H1 (cell line): ENCODE data around the gene TBC1D22A. TPM values are rescaled to one million over a fixed set of nuclear protein-coding genes. Genes with fewer than 3 reads are reported as not detected.

Experiments used
- CTCF ChIA-PET: fragments of 300-600 bp; sonication (Branson Sonifier 250); formaldehyde crosslinking; loops from one replicate; lab custom pipeline; 2021; ENCODE audit not compliant: partially characterized antibody; lab: Charles Lee
- POLR2A ChIA-PET: fragments of 300-600 bp; sonication (Branson Sonifier 250); formaldehyde crosslinking; loops from one replicate; lab custom pipeline; 2021; ENCODE audit warnings: inconsistent platforms; ENCODE audit not compliant: partially characterized antibody; lab: Charles Lee
- DNase-seq, 2 experiments: peaks; one replicate each; pipeline versions ENCODE4 v3.0.0 to v3.0.0-alpha.2; 2010 to 2022; ENCODE audit warnings: low spot score in 2 of 2, low read depth in 1 of 2, mixed read lengths in 1 of 2
- FAIRE-seq: peaks from 2 replicates; lab custom pipeline; 2011; peaks lifted over from hg19 to GRCh38; lab: Jason Lieb, UNC
- H2AFZ ChIP-seq: 2 replicates; pipeline ENCODE4 v1.8.1; 2012; ENCODE audit warnings: low read length, inconsistent platforms
- H2AK5ac ChIP-seq: 2 replicates; pipeline ENCODE4 v1.6.1; 2013; ENCODE audit warnings: low read depth, low read length
- H2BK120ac ChIP-seq: replicated peaks from 2 replicates; pipeline ENCODE3; 2013; ENCODE audit warnings: low read depth, low read length, inconsistent platforms
- H2BK12ac ChIP-seq: 2 replicates; pipeline ENCODE4 v1.6.1; 2013; ENCODE audit warnings: low read depth, low read length
- H2BK15ac ChIP-seq: 2 replicates; pipeline ENCODE4 v1.6.1; 2013; ENCODE audit warnings: low read length
- H2BK20ac ChIP-seq: 2 replicates; pipeline ENCODE4 v1.6.1; 2013; ENCODE audit warnings: low read length
- H2BK5ac ChIP-seq: 2 replicates; pipeline ENCODE4 v1.6.1; 2013; ENCODE audit warnings: low read depth, low read length
- H3K14ac ChIP-seq: 2 replicates; pipeline ENCODE4 v1.6.1; 2013; ENCODE audit warnings: inconsistent platforms; ENCODE audit not compliant: insufficient read length
- H3K18ac ChIP-seq: 2 replicates; pipeline ENCODE4 v1.6.1; 2013; ENCODE audit warnings: low read length; ENCODE audit errors: extremely low read depth
- H3K23ac ChIP-seq: 2 replicates; pipeline ENCODE4 v1.6.1; 2013; ENCODE audit warnings: inconsistent platforms; ENCODE audit not compliant: insufficient read length
- H3K23me2 ChIP-seq: 2 replicates; pipeline ENCODE4 v1.6.1; 2013; ENCODE audit warnings: low read depth, low read length
- H3K27ac ChIP-seq: 2 replicates; pipeline ENCODE4 v1.6.1; 2011; ENCODE audit warnings: low read depth, low read length, inconsistent platforms
- H3K27me3 ChIP-seq, 4 experiments: replicated peaks in 1 of 4; 1 replicate in 1 of 4; 2 replicates in 3 of 4; pipeline versions ENCODE4 v1.6.1 to v1.8.1; 2011 to 2013; ENCODE audit warnings: low read length in 3 of 4, mild to moderate bottlenecking in 3 of 4, inconsistent platforms in 2 of 4, mixed read lengths in 2 of 4, moderate library complexity in 1 of 4; ENCODE audit not compliant: control insufficient read depth in 3 of 4, insufficient read depth in 3 of 4; ENCODE audit errors: extremely low read depth in 1 of 4
- H3K36me3 ChIP-seq, 4 experiments: 2 replicates each; pipeline versions ENCODE4 v1.6.1 to v1.8.1; 2011 to 2013; ENCODE audit warnings: mild to moderate bottlenecking in 4 of 4, low read length in 3 of 4, moderate library complexity in 2 of 4, control low read depth in 1 of 4, inconsistent platforms in 1 of 4; ENCODE audit not compliant: insufficient read depth in 4 of 4, control insufficient read depth in 2 of 4
- H3K4ac ChIP-seq: replicated peaks from 2 replicates; pipeline ENCODE3; 2013; ENCODE audit warnings: low read length, low read depth, mixed read lengths, inconsistent platforms; ENCODE audit not compliant: insufficient read length
- H3K4me1 ChIP-seq, 4 experiments: replicated peaks in 1 of 4; 1 replicate in 1 of 4; 2 replicates in 3 of 4; pipeline versions ENCODE4 v1.6.1 to v1.8.1; 2011 to 2013; ENCODE audit warnings: low read length in 3 of 4, inconsistent platforms in 2 of 4, mixed read lengths in 1 of 4; ENCODE audit not compliant: insufficient read depth in 4 of 4, control insufficient read depth in 3 of 4
- H3K4me2 ChIP-seq, 2 experiments: 2 replicates each; pipeline versions ENCODE4 v1.6.1 to v1.8.1; 2011 to 2013; ENCODE audit warnings: low read depth in 2 of 2, low read length in 2 of 2, control low read depth in 1 of 2, inconsistent platforms in 1 of 2, mild to moderate bottlenecking in 1 of 2; ENCODE audit not compliant: insufficient read depth in 1 of 2
- H3K4me3 ChIP-seq, 4 experiments: fragments of 200-600, 300-600 bp in 1 of 4; sonication (generic), shearing (Covaris generic), sonication (Bioruptor Twin) in 1 of 4; 2 replicates each; pipeline versions ENCODE4 v1.5.1 to v1.8.1; 2011 to 2016; ENCODE audit warnings: low read length in 4 of 4, low read depth in 3 of 4, control low read depth in 2 of 4, inconsistent platforms in 2 of 4, mild to moderate bottlenecking in 2 of 4, mixed read lengths in 1 of 4, moderate library complexity in 1 of 4; ENCODE audit not compliant: insufficient read depth in 2 of 4; ENCODE audit errors: extremely low read depth in 1 of 4
- H3K56ac ChIP-seq: replicated peaks from 2 replicates; pipeline ENCODE3; 2013; ENCODE audit warnings: low read depth, mild to moderate bottlenecking, mixed read lengths, low read length, inconsistent platforms; ENCODE audit not compliant: insufficient read length
- H3K79me1 ChIP-seq: 2 replicates; pipeline ENCODE4 v1.6.1; 2013; ENCODE audit warnings: low read depth, low read length, control low read depth
- H3K79me2 ChIP-seq, 2 experiments: 2 replicates each; pipeline versions ENCODE4 v1.6.1 to v1.8.1; 2012 to 2013; ENCODE audit warnings: low read length in 2 of 2, mild to moderate bottlenecking in 2 of 2, inconsistent platforms in 1 of 2; ENCODE audit not compliant: insufficient read depth in 2 of 2, control insufficient read depth in 1 of 2
- H3K9ac ChIP-seq, 4 experiments: replicated peaks in 1 of 4; 1 replicate in 1 of 4; 2 replicates in 3 of 4; pipeline versions ENCODE4 v1.6.1 to v1.8.1; 2011 to 2013; ENCODE audit warnings: low read depth in 3 of 4, low read length in 3 of 4, control low read depth in 2 of 4, mild to moderate bottlenecking in 2 of 4, moderate library complexity in 2 of 4, inconsistent platforms in 1 of 4; ENCODE audit errors: extremely low read depth in 1 of 4
- H3K9me3 ChIP-seq, 2 experiments: 2 replicates each; pipeline versions ENCODE4 v1.6.1 to v1.8.1; 2012 to 2013; ENCODE audit warnings: mild to moderate bottlenecking in 2 of 2, moderate library complexity in 2 of 2, control low read depth in 1 of 2, inconsistent platforms in 1 of 2, low read depth in 1 of 2, low read length in 1 of 2, mixed read lengths in 1 of 2; ENCODE audit not compliant: insufficient read depth in 2 of 2
- H4K20me1 ChIP-seq, 2 experiments: replicated peaks in 1 of 2; 2 replicates each; pipeline versions ENCODE3 to v1.8.1; 2011 to 2013; ENCODE audit warnings: inconsistent platforms in 2 of 2, low read length in 2 of 2, mild to moderate bottlenecking in 1 of 2; ENCODE audit not compliant: insufficient read depth in 2 of 2, control insufficient read depth in 1 of 2
- H4K5ac ChIP-seq: 2 replicates; pipeline ENCODE4 v1.6.1; 2013; ENCODE audit warnings: low read length, low read depth, mixed read lengths, inconsistent platforms; ENCODE audit not compliant: insufficient read length
- H4K8ac ChIP-seq: 2 replicates; pipeline ENCODE4 v1.8.0; 2013; ENCODE audit warnings: mild to moderate bottlenecking, moderate library complexity, low read length, inconsistent platforms; ENCODE audit not compliant: insufficient read depth; ENCODE audit errors: extremely low read depth
- H4K91ac ChIP-seq: replicated peaks from 2 replicates; pipeline ENCODE3; 2013; ENCODE audit warnings: low read length, mixed read lengths, inconsistent platforms; ENCODE audit not compliant: insufficient read length
- BCL11A ChIP-seq, 2 experiments: IDR thresholded peaks; one replicate each; pipeline ENCODE4 v1.6.1; 2011; ENCODE audit warnings: low read depth in 2 of 2, low read length in 2 of 2, mild to moderate bottlenecking in 2 of 2
- CHD2 ChIP-seq: IDR thresholded peaks from 2 replicates; pipeline ENCODE4 v1.6.1; 2012; ENCODE audit warnings: low read length, improper control_type of control experiment
- CREB1 ChIP-seq: IDR thresholded peaks from 2 replicates; pipeline ENCODE4 v1.6.1; 2012; ENCODE audit warnings: inconsistent platforms
- GABPA ChIP-seq: IDR thresholded peaks from 2 replicates; pipeline ENCODE4 v1.6.1; 2011; ENCODE audit warnings: mild to moderate bottlenecking, low read length, moderate library complexity, borderline replicate concordance; ENCODE audit not compliant: insufficient read depth
- JUND ChIP-seq: IDR thresholded peaks from 2 replicates; pipeline ENCODE4 v1.6.1; 2011; ENCODE audit warnings: mild to moderate bottlenecking, improper control_type of control experiment, low read length
- POLR2A ChIP-seq, 2 experiments: IDR thresholded peaks; 1 replicate in 1 of 2; 2 replicates in 1 of 2; pipeline ENCODE4 v1.6.1; 2011; ENCODE audit warnings: low read depth in 2 of 2, low read length in 2 of 2, mild to moderate bottlenecking in 2 of 2; ENCODE audit errors: control extremely low read depth in 1 of 2
- POLR2AphosphoS5 ChIP-seq: IDR thresholded peaks from 2 replicates; pipeline ENCODE4 v1.6.1; 2011; ENCODE audit warnings: low read depth, low read length
- RXRA ChIP-seq: IDR thresholded peaks from 2 replicates; pipeline ENCODE4 v1.6.1; 2011; ENCODE audit warnings: low read depth, mild to moderate bottlenecking, low read length, moderate library complexity; ENCODE audit not compliant: insufficient read depth
- SIX5 ChIP-seq: IDR thresholded peaks from 2 replicates; pipeline ENCODE4 v1.6.1; 2011; ENCODE audit warnings: mild to moderate bottlenecking, low read depth, low read length
- SP2 ChIP-seq: IDR thresholded peaks from 2 replicates; pipeline ENCODE4 v1.6.1; 2012; ENCODE audit warnings: mild to moderate bottlenecking, low read length, inconsistent platforms
- TAF7 ChIP-seq: optimal IDR thresholded peaks from 2 replicates; pipeline ENCODE3; 2011; ENCODE audit warnings: low read depth, mild to moderate bottlenecking, inconsistent platforms, low read length, moderate library complexity, borderline replicate concordance
- TEAD4 ChIP-seq: IDR thresholded peaks from 2 replicates; pipeline ENCODE4 v1.6.1; 2012; ENCODE audit warnings: low read depth, low read length, inconsistent platforms, mixed read lengths
- WGBS, 2 experiments: shearing (Covaris generic) in 1 of 2; methylation state at CpG; one replicate each; pipeline versions ENCODE4 v1.1.6 to v1.1.7; 2013 to 2015; ENCODE audit warnings: low lambda C conversion rate in 2 of 2, mixed read lengths in 2 of 2, inconsistent platforms in 1 of 2, low coverage in 1 of 2, missing lambda C conversion rate in 1 of 2; ENCODE audit not compliant: insufficient replicate concordance in 2 of 2, insufficient coverage in 1 of 2, insufficient read length in 1 of 2; ENCODE audit errors: extremely low coverage in 1 of 2, missing lambda C conversion rate in 1 of 2; 5-methylcytosine and 5-hydroxymethylcytosine counted together
- polyA plus RNA-seq, 7 experiments: library from polyadenylated mRNA; depleted of rRNA in 3 of 7; stranded (reverse) in 5 of 7; unstranded in 2 of 7; fragments of >200 nt in 5 of 7; fragments of 200-250 nt in 2 of 7; gene quantifications; 1 replicate in 5 of 7; 2 replicates in 1 of 7; 4 replicates in 1 of 7; pipeline versions ENCODE4 v1.2.1 to v1.2.3, GENCODE V29; 2011 to 2013; ENCODE audit warnings: missing spikeins in 2 of 7, mixed read lengths in 2 of 7
- total RNA-seq: library from RNA; stranded (reverse); fragmentation: NEBNext Ultra II Directional; extraction: Animal tissue kit (Norgen Biotek cat#: 25700); gene quantifications from 2 replicates; pipeline ENCODE4 v1.2.1, GENCODE V29; 2021
- TF ChIP-seq, protein P1 (sequence below): IDR thresholded peaks from 2 replicates; pipeline ENCODE4 v1.6.1; 2011; ENCODE audit warnings: low read depth, mild to moderate bottlenecking, low read length; ENCODE audit not compliant: insufficient read depth

The TBC1D22A gene
- total and polyA plus RNA-seq, 2 of the 8 experiments (the other 6 are each of a cell fraction or from before 2014, with no cell fraction given), result 11.9 to 18.4 TPM

DNA sequence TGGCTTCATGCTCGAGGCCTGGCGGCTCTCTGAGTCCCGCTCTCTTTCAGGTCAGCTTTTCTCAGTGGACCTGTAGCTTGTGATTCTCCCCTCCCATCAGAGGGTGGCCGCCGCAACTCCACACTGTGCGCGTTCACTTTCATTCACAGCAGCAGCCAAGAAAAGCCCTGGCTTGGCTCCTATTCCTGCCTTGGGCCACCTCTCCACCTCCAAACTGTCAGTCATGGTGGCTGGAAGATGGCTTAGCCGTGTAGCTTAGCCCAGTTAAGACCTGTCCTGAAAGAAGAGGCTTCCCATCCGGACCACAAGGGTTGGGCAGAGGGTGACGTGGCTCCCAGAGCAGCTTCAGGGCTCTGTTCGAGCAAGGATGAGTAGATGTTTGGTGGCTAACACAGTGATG, 125.5 kb downstream of the TBC1D22A start:
- ChIA-PET CTCF (no interaction called here), POLR2A (no interaction called here)
- no peak overlapping the region for H2BK15ac ChIP-seq
- H2AK5ac ChIP-seq, result no peak overlapping the region
- H3K4ac ChIP-seq, result no peak overlapping the region
- H3K36me3 ChIP-seq, result peaks cover 0 to 7% (median 0%) of the 10 kb centered on the region in 4 experiments; a peak in 2 of 8 replicates
- no peak overlapping the region for H3K27ac ChIP-seq
- H3K4me2 ChIP-seq, result no peak overlapping the region
- H3K79me2 ChIP-seq, result no peaks in the 10 kb centered on the region
- no peak overlapping the region for H3K18ac ChIP-seq
- no peak for TF ChIP-seq CREB1
- no peak for TF ChIP-seq POLR2A (IDR thresholded peaks at IDR 0.05; ENCODE audit: control extremely low read depth in 1 of 2, low read depth in 2 of 2, low read length in 2 of 2)
- TF ChIP-seq SP2, result no peak
- no peak for TF ChIP-seq RXRA
- TF ChIP-seq TAF7, result no peak
- TF ChIP-seq BCL11A (IDR thresholded peaks at IDR 0.05; ENCODE audit: low read depth in 2 of 2, low read length in 2 of 2), result no peak
- no peak for TF ChIP-seq TEAD4
- TF ChIP-seq POLR2AphosphoS5, result no peak
- no peak for TF ChIP-seq SIX5
- no peak for TF ChIP-seq CHD2
- no peak for TF ChIP-seq JUND
- no peak for TF ChIP-seq GABPA
- TF ChIP-seq, protein P1, sequence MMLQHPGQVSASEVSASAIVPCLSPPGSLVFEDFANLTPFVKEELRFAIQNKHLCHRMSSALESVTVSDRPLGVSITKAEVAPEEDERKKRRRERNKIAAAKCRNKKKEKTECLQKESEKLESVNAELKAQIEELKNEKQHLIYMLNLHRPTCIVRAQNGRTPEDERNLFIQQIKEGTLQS, result no peak
- DNase-seq, result no peak
- no peak overlapping the region for H2BK20ac ChIP-seq
- H4K8ac ChIP-seq, result no peak overlapping the region
- 91% methylated on average over 11 of the region's 11 CpGs; no CpG with 5 or more reads in 1 of the 2 experiments for WGBS, 2 experiments
- no peaks in the 10 kb centered on the region for H3K27me3 ChIP-seq
- no peak overlapping the region for H3K14ac ChIP-seq
- peaks cover 2 to 11% of the 10 kb centered on the region in 2 experiments for H4K20me1 ChIP-seq
- no peaks in the 10 kb centered on the region for H3K23me2 ChIP-seq
- H2AFZ ChIP-seq, result no peak overlapping the region
- H3K23ac ChIP-seq, result no peak overlapping the region
- no peak overlapping the region for H4K91ac ChIP-seq
- peaks cover 11% of the 10 kb centered on the region; the same call in 1 of the 2 replicates for H3K79me1 ChIP-seq
- H3K4me1 ChIP-seq, result peaks cover 0 to 4% (median under 1%) of the 10 kb centered on the region in 4 experiments; a peak in 1 of 7 replicates
- no peak overlapping the region for H3K9ac ChIP-seq
- no peaks in the 10 kb centered on the region for H3K9me3 ChIP-seq
- FAIRE-seq, result no peak
- 0 out of 2 replicates have a peak overlapping the region, but pooled peaks have one; percentile 9 for H2BK12ac ChIP-seq
- no peak overlapping the region for H3K4me3 ChIP-seq
- no peak overlapping the region for H4K5ac ChIP-seq
- H2BK120ac ChIP-seq, result no peak overlapping the region
- no peak overlapping the region for H2BK5ac ChIP-seq
- no peak overlapping the region for H3K56ac ChIP-seq
